HepG2 (cell line): ENCODE measurements around the gene MIB2. TPM values are rescaled to one million over a fixed set of nuclear protein-coding genes. Genes with fewer than 3 reads are reported as not detected.

Experiments
- ASH2L ChIP-seq: fragments of 300-600, 200-600 bp; sonication (generic); IDR thresholded peaks from 2 replicates; pipeline ENCODE4 v1.7.0; 2017; ENCODE audit warnings: low read depth, mild to moderate bottlenecking, moderate library complexity, mixed read lengths, low read length; ENCODE audit not compliant: insufficient read length
- CSRNP1 ChIP-seq: sonication (generic); formaldehyde crosslinking; IDR thresholded peaks from 2 replicates; pipeline ENCODE4 v1.8.1; 2023; ENCODE audit warnings: mild to moderate bottlenecking, missing genetic modification reagents
- DRAP1 ChIP-seq: IDR thresholded peaks from 2 replicates; pipeline ENCODE4 v1.6.1; 2016; ENCODE audit warnings: missing genetic modification reagents, missing compliant biosample characterization
- IKZF1 ChIP-seq: fragments of 450-650 bp; IDR thresholded peaks from 2 replicates; pipeline ENCODE4 v1.7.1; 2016
- IKZF4 ChIP-seq: sonication (generic); formaldehyde crosslinking; IDR thresholded peaks from 2 replicates; pipeline ENCODE4 v1.5.1; 2020; ENCODE audit warnings: borderline replicate concordance, mild to moderate bottlenecking, low read depth, missing genetic modification reagents; ENCODE audit errors: not compliant biosample characterization
- JUND ChIP-seq: sonication (generic); formaldehyde crosslinking; IDR thresholded peaks from 2 replicates; pipeline ENCODE4 v1.8.0; 2022; ENCODE audit warnings: mild to moderate bottlenecking, missing genetic modification reagents
- MLLT10 ChIP-seq: sonication (generic); formaldehyde crosslinking; IDR thresholded peaks from 2 replicates; pipeline ENCODE4 v1.4.0; 2020; ENCODE audit warnings: missing genetic modification reagents
- MNT ChIP-seq: fragments of 450-650 bp; IDR thresholded peaks from 2 replicates; pipeline ENCODE4 v1.6.1; 2016
- STAT6 ChIP-seq: sonication (generic); formaldehyde crosslinking; IDR thresholded peaks from 2 replicates; pipeline ENCODE4 v1.4.0; 2020; ENCODE audit warnings: missing genetic modification reagents, mild to moderate bottlenecking, borderline replicate concordance
- WIZ ChIP-seq: sonication (generic); formaldehyde crosslinking; IDR thresholded peaks from 2 replicates; pipeline ENCODE4 v1.5.1; 2020; ENCODE audit warnings: mild to moderate bottlenecking, missing genetic modification reagents
- YY1 ChIP-seq: IDR thresholded peaks from 2 replicates; pipeline ENCODE4 v1.6.1; 2011; ENCODE audit warnings: low read length, low read depth, moderate library complexity, mild to moderate bottlenecking; ENCODE audit not compliant: insufficient read depth, insufficient replicate concordance
- ZBTB26 ChIP-seq: IDR thresholded peaks from 2 replicates; pipeline ENCODE4 v1.6.1; 2016; ENCODE audit warnings: missing compliant biosample characterization, missing genetic modification reagents, borderline replicate concordance
- ZBTB38 ChIP-seq: sonication (generic); formaldehyde crosslinking; IDR thresholded peaks from 2 replicates; pipeline ENCODE4 v1.5.1; 2020; ENCODE audit warnings: mild to moderate bottlenecking, missing genetic modification reagents
- ZNF496 ChIP-seq: sonication (generic); formaldehyde crosslinking; IDR thresholded peaks from 2 replicates; pipeline ENCODE4 v1.8.1; 2023; ENCODE audit warnings: mild to moderate bottlenecking, moderate library complexity, missing genetic modification reagents; ENCODE audit not compliant: insufficient replicate concordance
- ZNF550 ChIP-seq: sonication (generic); formaldehyde crosslinking; IDR thresholded peaks from 2 replicates; pipeline ENCODE4 v1.4.0; 2020; ENCODE audit warnings: mild to moderate bottlenecking, missing genetic modification reagents, borderline replicate concordance
- ZNF746 ChIP-seq: sonication (generic); formaldehyde crosslinking; IDR thresholded peaks from 2 replicates; pipeline ENCODE4 v1.8.0; 2022; ENCODE audit warnings: mild to moderate bottlenecking, missing genetic modification reagents
- ZNF777 ChIP-seq: sonication (generic); formaldehyde crosslinking; IDR thresholded peaks from 2 replicates; pipeline ENCODE4 v1.4.0; 2020; ENCODE audit warnings: missing genetic modification reagents
- ZNF780A ChIP-seq: sonication (generic); formaldehyde crosslinking; IDR thresholded peaks from 2 replicates; pipeline ENCODE4 v1.8.0; 2022; ENCODE audit warnings: mild to moderate bottlenecking, missing genetic modification reagents, moderate library complexity
- ZNF784 ChIP-seq: sonication (generic); formaldehyde crosslinking; IDR thresholded peaks from 2 replicates; pipeline ENCODE4 v1.5.1; 2020; ENCODE audit warnings: missing genetic modification reagents, mild to moderate bottlenecking, borderline replicate concordance
- polyA plus RNA-seq, 8 experiments: library from polyadenylated mRNA; depleted of rRNA in 3 of 8; stranded (reverse) in 7 of 8; unstranded in 1 of 8; fragments of >200 nt; fragmentation: Illumina TruSeq in 4 of 8; extraction: Trizol in 4 of 8; gene quantifications; 2 replicates each; pipeline versions ENCODE4 v1.2.1 to v1.2.3, GENCODE V29; 2011 to 2016; ENCODE audit warnings: low read depth in 4 of 8, missing spikeins in 1 of 8, mixed read lengths in 1 of 8; ENCODE audit not compliant: insufficient read depth in 1 of 8
- total RNA-seq, 5 experiments: library from RNA; depleted of rRNA; stranded (reverse); fragments of >200 nt; fragmentation: Illumina TruSeq; extraction: Trizol; gene quantifications; 2 replicates each; pipeline ENCODE4 v1.2.3, GENCODE V29; 2016; ENCODE audit warnings: low read depth in 1 of 5

Gene MIB2
- total and polyA plus RNA-seq, 2 of the 13 experiments (the other 11 are each of a cell fraction or from before 2014, with no cell fraction given), result 19.9 to 30.4 TPM

- no peak for TF ChIP-seq STAT6
- TF ChIP-seq ZNF777 (CRISPR knock-in tag), result peak; percentile 72; the same call in 1 of the 2 replicates
- peak; percentile 40 for TF ChIP-seq ASH2L
- TF ChIP-seq JUND, result no peak
- TF ChIP-seq ZNF780A, result no peak
- 0 out of 2 replicates have a peak, but pooled peaks have one; percentile 41 for TF ChIP-seq CSRNP1 (CRISPR knock-in tag)
- TF ChIP-seq YY1, result peak; percentile 42
- TF ChIP-seq IKZF4 (CRISPR knock-in tag), result no peak
- peak; percentile 47; the same call in 1 of the 2 replicates for TF ChIP-seq DRAP1 (CRISPR knock-in tag)
- TF ChIP-seq ZNF784, result peak; percentile 73; the same call in 1 of the 2 replicates
- TF ChIP-seq ZNF550 (CRISPR knock-in tag), result no peak
- TF ChIP-seq MNT, result no peak
- 0 out of 2 replicates have a peak, but pooled peaks have one; percentile 18 for TF ChIP-seq ZBTB26 (CRISPR knock-in tag)
- TF ChIP-seq ZBTB38 (CRISPR knock-in tag), result 0 out of 2 replicates have a peak, but pooled peaks have one; percentile 10
- TF ChIP-seq IKZF1, result no peak
- TF ChIP-seq WIZ (CRISPR knock-in tag), result no peak
- no peak for TF ChIP-seq ZNF496 (CRISPR knock-in tag)
- TF ChIP-seq MLLT10 (CRISPR knock-in tag), result no peak
- TF ChIP-seq ZNF746 (CRISPR knock-in tag), result 0 out of 2 replicates have a peak, but pooled peaks have one; percentile 41
These were observed 63.5 kb downstream of the MIB2 start (continued) for GRCh38 chr1:1678581-1679380.
